Neutrophil (primary cell): Measurements from ENCODE around the gene FKRP.

ENCODE experiments used
- H3K27ac ChIP-seq: fragments of 200-600 bp; sonication (generic); 2 replicates; pipeline ENCODE4 v1.5.1; 2016; ENCODE audit warnings: mild to moderate bottlenecking, moderate library complexity
- H3K27me3 ChIP-seq: fragments of 200-600 bp; sonication (generic); 2 replicates; pipeline ENCODE4 v1.6.0; 2016; ENCODE audit warnings: mild to moderate bottlenecking
- H3K36me3 ChIP-seq: fragments of 200-600 bp; sonication (generic); 2 replicates; pipeline ENCODE4 v1.5.1; 2017
- H3K4me1 ChIP-seq, 2 experiments: fragments of 200-600 bp in 1 of 2; sonication (generic) in 1 of 2; 1 replicate in 1 of 2; 2 replicates in 1 of 2; pipeline versions ENCODE4 v1.5.1 to v1.6.1; 2013 to 2016; ENCODE audit warnings: low read depth in 1 of 2, low read length in 1 of 2, mild to moderate bottlenecking in 1 of 2, moderate library complexity in 1 of 2; ENCODE audit not compliant: control insufficient read depth in 1 of 2, insufficient read depth in 1 of 2
- H3K4me3 ChIP-seq, 2 experiments: fragments of 200-600 bp in 1 of 2; sonication (generic) in 1 of 2; 1 replicate in 1 of 2; 2 replicates in 1 of 2; pipeline ENCODE4 v1.5.1; 2013 to 2016; ENCODE audit warnings: low read depth in 1 of 2, low read length in 1 of 2, mild to moderate bottlenecking in 1 of 2, moderate library complexity in 1 of 2
- H3K9me3 ChIP-seq: fragments of 200-600 bp; sonication (generic); 2 replicates; pipeline ENCODE4 v1.5.1; 2016
- CTCF ChIP-seq: fragments of 200-600 bp; sonication (generic); IDR thresholded peaks from 2 replicates; pipeline ENCODE4 v1.5.1; 2016; ENCODE audit warnings: antibody characterized with exemption

The FKRP gene

GRCh38 chr19:46715620-46715974, 30.3 kb upstream of the FKRP start:
- Histone ChIP-seq H3K27ac (peak overlapping the region; percentile 92), H3K36me3 (peaks cover 30% of the 10 kb centered on the region), H3K27me3 (no peaks in the 10 kb centered on the region), H3K4me1 (peaks cover 48 to 57% of the 10 kb centered on the region in 2 experiments), H3K9me3 (no peaks in the 10 kb centered on the region), H3K4me3 (peak overlapping the region; percentile 94 to 95)
- no peak for TF ChIP-seq CTCF

GRCh38 chr19:46715975-46716671, 29.7 kb upstream of the FKRP start:
- no peak for TF ChIP-seq CTCF
- peak overlapping the region; percentile 92 for H3K27ac ChIP-seq
- H3K27me3 ChIP-seq = no peaks in the 10 kb centered on the region
- H3K4me3 ChIP-seq = peak overlapping the region; percentile 94 to 95
- H3K9me3 ChIP-seq = no peaks in the 10 kb centered on the region
- H3K36me3 ChIP-seq = peaks cover 30% of the 10 kb centered on the region
- H3K4me1 ChIP-seq = peaks cover 48 to 57% of the 10 kb centered on the region in 2 experiments

- H3K4me1 ChIP-seq = peaks cover 48 to 57% of the 10 kb centered on the region in 2 experiments
- no peaks in the 10 kb centered on the region for H3K27me3 ChIP-seq
- peaks cover 30% of the 10 kb centered on the region for H3K36me3 ChIP-seq
- no peak for TF ChIP-seq CTCF
- peak overlapping the region; percentile 92 for H3K27ac ChIP-seq
- H3K4me3 ChIP-seq = peak overlapping the region; percentile 94 to 95
- no peaks in the 10 kb centered on the region for H3K9me3 ChIP-seq
These were observed 29.2 kb upstream of the FKRP start for GRCh38 chr19:46716672-46717033.

DNA sequence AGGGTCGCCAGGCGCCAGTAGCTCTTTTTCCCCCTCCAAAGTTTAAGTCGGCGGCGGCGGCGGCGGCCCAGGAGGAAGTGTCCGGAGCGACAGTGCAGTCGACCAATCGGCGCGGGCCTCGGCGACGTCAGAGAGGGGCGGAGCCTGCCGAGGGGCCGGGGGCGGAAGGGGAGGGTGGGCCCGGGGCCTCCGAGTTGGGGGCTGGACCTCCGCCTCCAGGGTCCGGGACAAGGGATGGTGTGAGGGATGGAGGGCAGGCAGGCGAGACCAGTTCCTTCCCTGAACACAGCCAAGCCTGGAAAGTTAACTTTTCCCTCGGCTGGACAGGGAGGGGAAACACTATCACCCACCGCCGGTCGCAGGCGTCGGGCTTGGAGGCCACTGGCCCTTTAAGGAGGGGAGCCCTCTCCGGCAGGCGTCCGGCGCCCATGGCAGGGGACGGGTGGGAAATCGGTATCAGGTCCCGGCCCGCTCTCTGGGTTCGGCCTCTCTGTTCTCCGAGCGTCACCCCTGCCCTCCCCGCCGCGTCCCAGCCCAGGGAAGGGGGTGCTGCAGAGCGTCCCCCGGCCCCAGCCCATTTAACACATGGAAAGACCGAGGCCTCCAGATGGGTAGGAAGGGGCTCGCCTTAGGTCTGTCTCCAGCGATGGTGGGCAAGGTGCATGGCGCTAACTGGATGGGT, 28.7 kb upstream of the FKRP start, which contains the start of gene PRKD2:
Gene PRKD2, minus strand, starts transcription at position 81 of the 682 bp plus-strand sequence. CDS start 744 bp downstream, outside the sequence.
- no peaks in the 10 kb centered on the region for H3K9me3 ChIP-seq
- TF ChIP-seq CTCF = peak; percentile 32
- H3K27me3 ChIP-seq = no peaks in the 10 kb centered on the region
- peak within 1 kb of the TSS; percentile 92 for H3K27ac ChIP-seq
- H3K36me3 ChIP-seq = peaks cover 35% of the 10 kb centered on the region
- H3K4me3 ChIP-seq = peak within 1 kb of the TSS; percentile 94 to 95
- peaks cover 48 to 57% of the 10 kb centered on the region in 2 experiments for H3K4me1 ChIP-seq

GRCh38 chr19:46717716-46718143, 28.1 kb upstream of the FKRP start:
- H3K9me3 ChIP-seq = no peaks in the 10 kb centered on the region
- H3K36me3 ChIP-seq = peaks cover 41% of the 10 kb centered on the region
- peaks cover 52 to 60% of the 10 kb centered on the region in 2 experiments for H3K4me1 ChIP-seq
- peak overlapping the region; percentile 92 for H3K27ac ChIP-seq
- H3K27me3 ChIP-seq = no peaks in the 10 kb centered on the region
- peak overlapping the region; percentile 94 to 95 for H3K4me3 ChIP-seq
- no peak for TF ChIP-seq CTCF
